HG02759 (cell line): ENCODE measurements around the gene INSC.

Experiments
- ATAC-seq: cut with Tn5 transposase; IDR thresholded peaks from one replicate; pipeline ENCODE4 v1.9.1; 2021; ENCODE audit warnings: mild to moderate bottlenecking, moderate library complexity; ENCODE audit not compliant: unreplicated experiment

INSC gene

GRCh38 chr11:15180212-15180792 is 65.6 kb downstream of the INSC start:
- ATAC-seq: peak; percentile 78

- ATAC-seq: no peak
These were observed 67.6 kb downstream of the INSC start for GRCh38 chr11:15182372-15182771.

DNA sequence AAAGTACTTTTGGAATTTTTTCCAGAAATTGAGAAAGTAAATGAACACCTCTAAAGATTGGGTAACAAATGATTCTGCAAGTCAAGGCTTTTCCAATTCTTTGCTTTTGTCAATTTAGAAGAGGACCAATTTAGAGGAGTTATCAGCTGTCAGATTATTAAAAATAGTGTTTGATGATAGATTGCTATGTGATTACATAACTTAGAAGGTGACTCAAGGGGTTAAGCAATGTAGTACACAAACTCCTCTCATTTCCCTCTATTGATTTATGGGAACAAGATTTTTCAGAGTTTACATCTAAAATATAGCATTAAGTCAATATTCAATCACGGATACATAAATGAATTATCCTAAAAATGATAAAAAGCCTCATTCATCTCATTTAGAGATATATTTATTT is 70.3 kb downstream of the INSC start:
- no peak for ATAC-seq

- no peak for ATAC-seq
These were observed 71.4 kb downstream of the INSC start for GRCh38 chr11:15186146-15186545.

DNA sequence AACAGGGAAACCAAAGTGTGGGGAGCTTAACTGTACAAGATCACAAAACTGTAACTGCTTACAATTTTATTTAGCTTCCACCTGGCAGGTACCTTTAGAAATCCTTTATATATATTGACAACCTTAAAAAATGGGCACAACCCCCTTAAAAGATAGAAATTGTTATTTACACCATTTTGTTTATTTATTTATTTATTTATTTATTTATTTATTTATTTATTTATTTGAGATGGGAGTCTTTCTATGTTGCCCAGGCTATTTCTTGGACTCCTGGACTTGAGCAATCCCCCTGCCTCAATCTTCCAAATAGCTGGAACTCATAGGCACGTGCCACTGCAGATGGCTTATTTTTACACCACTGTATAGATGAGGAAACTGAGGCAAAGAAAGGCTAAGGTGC is 74.5 kb downstream of the INSC start:
- ATAC-seq: no peak

- ATAC-seq: no peak
These were observed 75.1 kb downstream of the INSC start for GRCh38 chr11:15189641-15190365.

DNA sequence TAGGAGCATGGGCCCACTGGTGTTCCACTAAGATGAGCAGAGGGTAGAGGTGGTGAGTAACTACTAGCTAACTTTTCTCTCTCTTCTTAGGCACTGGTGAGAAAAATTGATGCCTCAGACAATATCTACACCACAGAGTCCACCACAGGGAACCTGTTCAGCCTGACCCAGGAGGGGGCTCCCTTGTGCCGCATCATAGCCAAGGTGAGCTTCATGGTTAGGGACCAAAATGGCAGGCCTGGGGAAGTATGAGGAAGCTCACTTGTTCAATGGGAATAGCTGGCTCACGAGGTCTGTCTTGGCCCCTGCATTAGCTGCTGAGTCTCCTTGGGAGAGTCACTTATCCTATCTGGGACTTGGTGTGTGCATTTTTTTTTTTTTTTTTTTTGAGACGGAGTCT is 75.9 kb downstream of the INSC start:
- no peak for ATAC-seq

GRCh38 chr11:15192005-15192556 is 77.4 kb downstream of the INSC start:
- ATAC-seq: no peak

GRCh38 chr11:15194671-15195415 is 80.1 kb downstream of the INSC start:
- ATAC-seq: no peak

GRCh38 chr11:15195454-15196200 is 80.9 kb downstream of the INSC start:
- ATAC-seq: no peak

GRCh38 chr11:15196704-15197103 is 82.0 kb downstream of the INSC start:
- no peak for ATAC-seq

DNA sequence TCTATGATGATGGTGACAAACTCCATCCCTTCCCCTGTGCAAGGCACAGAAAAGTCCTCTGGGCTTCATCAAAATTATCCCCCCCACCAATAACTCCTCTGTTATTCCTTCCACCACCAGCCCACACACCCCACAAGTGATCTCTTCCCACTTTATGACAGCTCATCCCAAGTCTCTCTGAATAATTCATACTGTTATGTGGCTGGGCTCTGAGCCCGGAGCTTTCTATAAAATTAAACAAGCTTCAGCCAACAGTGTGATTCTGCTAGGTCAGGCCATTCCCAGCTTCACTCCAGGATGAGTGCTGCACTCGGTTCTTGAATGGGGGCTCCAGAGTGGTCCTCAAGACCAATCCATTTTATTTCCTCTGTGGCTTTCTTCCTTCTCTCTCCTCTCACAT is 83.0 kb downstream of the INSC start:
- no peak for ATAC-seq

DNA sequence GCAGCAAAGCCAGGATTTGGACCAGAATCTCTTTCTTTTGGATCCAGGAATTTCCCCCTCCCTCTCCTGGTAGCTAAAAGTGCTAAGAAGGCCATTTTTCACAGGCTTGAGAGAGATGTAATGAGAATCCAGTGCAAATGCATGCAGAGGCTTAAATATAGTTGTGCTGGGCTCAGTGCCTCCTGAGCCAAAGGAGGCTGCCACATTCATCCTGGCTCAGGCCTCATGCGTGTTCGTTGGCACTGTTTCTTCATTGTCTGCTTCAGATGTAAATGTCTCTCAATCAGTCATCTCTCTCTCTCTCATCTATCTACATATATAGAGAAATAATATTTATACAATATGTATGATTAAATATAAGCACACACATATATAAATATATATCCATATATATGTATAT is 83.6 kb downstream of the INSC start:
- ATAC-seq: no peak

DNA sequence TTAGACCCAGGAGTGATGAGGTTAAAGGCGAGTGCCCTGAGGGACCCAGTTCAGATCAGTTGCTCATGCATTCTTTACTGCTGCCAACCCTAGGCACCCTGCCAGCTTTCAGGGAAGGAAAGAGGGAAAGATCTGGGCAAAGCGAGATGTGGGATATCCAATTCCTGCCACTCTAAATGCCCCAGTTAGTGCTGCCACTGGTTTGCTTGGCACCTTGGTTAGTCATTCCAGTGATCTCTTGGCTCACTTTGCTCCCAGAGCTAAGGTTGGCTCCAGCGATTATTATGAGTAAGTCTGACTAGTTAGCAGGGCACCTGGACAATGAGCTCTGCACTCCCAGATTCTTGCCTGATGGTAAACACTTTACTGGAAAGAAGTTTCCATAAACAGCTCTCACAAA is 85.0 kb downstream of the INSC start:
- ATAC-seq: no peak

DNA sequence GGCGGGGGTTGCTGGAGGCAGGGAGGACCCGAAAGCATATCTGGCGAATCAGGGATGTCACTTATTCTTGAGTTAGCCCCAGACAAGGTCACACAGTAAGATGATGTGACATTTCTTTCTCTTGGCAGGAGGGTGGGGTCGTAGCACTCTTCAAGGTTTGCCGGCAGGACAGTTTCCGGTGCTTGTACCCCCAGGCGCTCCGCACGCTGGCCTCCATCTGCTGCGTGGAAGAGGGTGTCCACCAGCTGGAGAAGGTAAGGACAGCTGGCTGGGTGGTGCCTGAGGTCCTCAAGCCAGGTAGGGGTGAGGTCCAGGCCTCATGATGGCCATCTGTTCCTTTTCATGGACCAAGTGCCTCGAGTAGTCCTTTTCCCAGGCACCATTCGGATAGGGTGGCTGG is 86.0 kb downstream of the INSC start:
- no peak for ATAC-seq

DNA sequence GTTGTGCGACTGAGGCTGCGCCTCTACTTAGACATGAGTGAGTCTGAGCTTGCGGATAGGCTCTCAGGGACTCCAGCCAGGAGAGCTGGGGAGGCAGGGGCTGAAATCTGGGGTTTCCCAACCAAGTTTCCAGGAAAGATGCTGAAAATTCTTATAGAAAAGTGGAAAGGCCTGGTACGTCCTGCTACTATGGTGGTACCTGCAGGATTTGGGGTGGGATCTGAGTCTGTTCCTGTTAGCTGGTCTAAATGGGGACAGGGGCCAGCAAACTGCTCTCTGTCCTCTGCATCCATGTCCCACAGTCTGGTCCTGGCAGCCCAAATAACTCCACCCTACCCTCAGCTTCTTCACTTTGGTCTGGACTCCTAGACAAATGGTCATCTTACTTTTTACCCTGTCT is 86.9 kb downstream of the INSC start:
- no peak for ATAC-seq

GRCh38 chr11:15202626-15203025 is 87.9 kb downstream of the INSC start:
- no peak for ATAC-seq

GRCh38 chr11:15204711-15205110 is 90.0 kb downstream of the INSC start:
- ATAC-seq: no peak

GRCh38 chr11:15206791-15207190 is 92.1 kb downstream of the INSC start:
- no peak for ATAC-seq

DNA sequence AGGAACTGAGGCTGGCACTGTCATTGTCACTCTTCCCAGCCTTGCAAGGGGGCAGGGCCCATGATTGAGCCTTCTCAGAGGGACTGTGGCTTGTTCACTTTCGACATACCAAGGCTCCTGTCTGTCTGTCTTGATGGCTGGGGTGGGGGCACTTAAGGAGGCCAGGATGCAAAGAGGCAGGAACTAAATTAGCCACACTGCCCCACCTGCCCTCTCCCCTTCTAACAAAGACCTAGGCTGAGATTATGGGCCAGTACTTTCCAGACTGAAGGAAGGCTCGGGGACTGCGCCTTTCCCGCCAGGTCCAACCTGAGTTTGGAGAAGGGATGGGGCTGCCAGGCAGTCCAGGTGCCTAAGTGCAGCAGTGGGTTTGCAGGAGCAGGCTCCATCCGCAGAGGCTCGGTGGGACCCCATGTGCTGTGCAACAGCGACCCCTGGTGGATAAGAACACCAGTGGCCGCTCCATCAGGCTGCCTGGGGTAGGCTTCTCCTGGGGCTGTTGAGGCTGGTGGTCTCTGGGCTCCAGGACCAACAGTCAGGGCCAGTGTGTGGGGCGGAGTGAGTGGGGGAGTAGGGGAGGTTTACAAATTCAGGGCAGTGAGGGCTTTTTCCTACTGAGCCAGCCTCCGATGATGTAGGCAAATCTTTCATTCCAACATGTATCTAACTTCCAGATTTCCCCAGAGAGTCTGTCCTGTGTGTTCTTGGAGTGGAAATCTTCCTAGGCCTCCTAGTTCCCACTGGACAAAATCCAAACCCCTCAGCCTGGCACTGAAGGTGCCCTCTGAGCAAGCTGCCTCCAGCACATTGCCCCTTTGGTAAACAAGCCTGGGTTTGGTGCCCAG is 93.9 kb downstream of the INSC start:
- ATAC-seq: peak; percentile 95
